Suprapubic skin (tissue), 4 donors: ENCODE results near the gene GCLC. TPM values are rescaled to one million over a fixed set of nuclear protein-coding genes. Genes with fewer than 3 reads are reported as not detected.

Experiments used
- DNase-seq, 2 donors: peaks; one replicate each; pipeline ENCODE4 v3.0.0-alpha.2; 2019; ENCODE audit warnings: low spot score in 2 of 2
- H3K27ac ChIP-seq: fragments of 200-600 bp; sonication (generic); one replicate; pipeline ENCODE4 v1.5.1; 2019
- H3K27me3 ChIP-seq: fragments of 200-600 bp; sonication (generic); one replicate; pipeline ENCODE4 v1.5.1; 2019
- H3K36me3 ChIP-seq: fragments of 200-600 bp; sonication (generic); one replicate; pipeline ENCODE4 v1.5.1; 2019
- H3K4me1 ChIP-seq: fragments of 200-600 bp; sonication (generic); one replicate; pipeline ENCODE4 v1.5.1; 2019
- H3K4me3 ChIP-seq: fragments of 200-600 bp; sonication (generic); one replicate; pipeline ENCODE4 v1.5.1; 2019; ENCODE audit warnings: mild to moderate bottlenecking
- H3K9me3 ChIP-seq: fragments of 200-600 bp; sonication (generic); one replicate; pipeline ENCODE4 v1.5.1; 2019
- EP300 ChIP-seq: sonication (generic); formaldehyde crosslinking; IDR thresholded peaks from one replicate; pipeline ENCODE4 v1.6.1; 2017; ENCODE audit warnings: antibody characterized with exemption
- POLR2A ChIP-seq, 2 donors: fragments of 450-650 bp; IDR thresholded peaks; one replicate each; pipeline ENCODE4 v1.6.1; 2017; ENCODE audit warnings: antibody characterized with exemption in 2 of 2, mild to moderate bottlenecking in 2 of 2, moderate library complexity in 2 of 2
- POLR2AphosphoS5 ChIP-seq, 3 donors: sonication (generic); formaldehyde crosslinking; IDR thresholded peaks; one replicate each; pipeline ENCODE4 v1.6.1; 2017; ENCODE audit warnings: antibody characterized with exemption in 3 of 3
- WGBS: methylation state at CpG from one replicate; pipeline ENCODE4 v1.1.5; 2018; 5-methylcytosine and 5-hydroxymethylcytosine counted together
- total RNA-seq, 4 donors: library from RNA; depleted of rRNA; stranded (reverse); fragments of >200 nt; gene quantifications; one replicate each; pipeline ENCODE4 v1.1.0, GENCODE V29; 2016
- TF ChIP-seq, protein P1 (sequence below), 2 donors: fragments of 200-600 bp in 1 of 2; fragments of 450-650 bp in 1 of 2; sonication (generic) in 1 of 2; IDR thresholded peaks; one replicate each; pipeline ENCODE4 v1.5.1; 2016 to 2019; ENCODE audit warnings: antibody characterized with exemption in 2 of 2, mild to moderate bottlenecking in 1 of 2, moderate library complexity in 1 of 2

The GCLC gene
- total RNA-seq, 4 donors from 2014 or later, result 47.3 to 65.0 (median 51.1) TPM

DNA sequence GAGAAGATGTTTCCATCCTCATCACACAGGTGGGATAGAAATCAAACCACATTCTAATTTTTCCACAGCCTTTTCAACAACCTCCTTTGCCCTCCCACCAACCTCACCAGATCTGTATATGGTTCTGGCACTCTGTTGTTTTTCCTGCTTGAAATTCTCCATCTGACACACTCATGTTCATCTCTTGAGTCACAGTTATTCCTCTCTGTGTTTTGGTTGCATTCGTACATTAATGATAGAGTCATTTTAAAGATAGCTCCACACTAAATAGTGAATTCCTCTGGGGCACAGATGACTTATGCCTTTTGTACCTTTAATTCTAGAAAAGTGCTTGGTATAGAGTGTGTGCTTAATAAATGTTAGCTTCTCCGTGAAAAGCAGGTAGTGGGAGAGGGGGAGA lies 1.4 kb upstream of the GCLC start:
- Histone ChIP-seq H3K9me3 (no peaks in the 10 kb centered on the region), H3K27ac (no peak overlapping the region), H3K4me3 (no peak overlapping the region), H3K36me3 (no peaks in the 10 kb centered on the region), H3K4me1 (peaks cover 38% of the 10 kb centered on the region), H3K27me3 (no peaks in the 10 kb centered on the region)
- 66% methylated on average over 2 of the region's 2 CpGs for WGBS
- no peak for DNase-seq
- TF ChIP-seq POLR2AphosphoS5 (IDR thresholded peaks at IDR 0.05) (no peak), POLR2A (IDR thresholded peaks at IDR 0.05) (no peak), EP300 (no peak)
- TF ChIP-seq, protein P1, sequence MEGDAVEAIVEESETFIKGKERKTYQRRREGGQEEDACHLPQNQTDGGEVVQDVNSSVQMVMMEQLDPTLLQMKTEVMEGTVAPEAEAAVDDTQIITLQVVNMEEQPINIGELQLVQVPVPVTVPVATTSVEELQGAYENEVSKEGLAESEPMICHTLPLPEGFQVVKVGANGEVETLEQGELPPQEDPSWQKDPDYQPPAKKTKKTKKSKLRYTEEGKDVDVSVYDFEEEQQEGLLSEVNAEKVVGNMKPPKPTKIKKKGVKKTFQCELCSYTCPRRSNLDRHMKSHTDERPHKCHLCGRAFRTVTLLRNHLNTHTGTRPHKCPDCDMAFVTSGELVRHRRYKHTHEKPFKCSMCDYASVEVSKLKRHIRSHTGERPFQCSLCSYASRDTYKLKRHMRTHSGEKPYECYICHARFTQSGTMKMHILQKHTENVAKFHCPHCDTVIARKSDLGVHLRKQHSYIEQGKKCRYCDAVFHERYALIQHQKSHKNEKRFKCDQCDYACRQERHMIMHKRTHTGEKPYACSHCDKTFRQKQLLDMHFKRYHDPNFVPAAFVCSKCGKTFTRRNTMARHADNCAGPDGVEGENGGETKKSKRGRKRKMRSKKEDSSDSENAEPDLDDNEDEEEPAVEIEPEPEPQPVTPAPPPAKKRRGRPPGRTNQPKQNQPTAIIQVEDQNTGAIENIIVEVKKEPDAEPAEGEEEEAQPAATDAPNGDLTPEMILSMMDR (IDR thresholded peaks at IDR 0.05), result no peak

DNA sequence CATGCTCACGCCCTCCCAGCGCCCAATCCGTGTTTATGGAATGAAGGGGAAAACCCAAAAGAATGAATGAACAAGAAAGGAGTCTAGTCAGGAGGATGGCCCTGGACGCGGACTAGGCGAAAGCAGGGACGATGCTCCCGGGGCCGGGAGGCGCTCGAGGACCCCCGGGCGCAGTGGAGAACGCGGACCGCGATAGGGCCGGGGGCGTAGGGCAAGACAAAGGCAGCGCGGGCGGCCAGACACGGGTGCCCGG lies 758 bp downstream of the GCLC start:
- 0% methylated on average over 22 of the region's 24 CpGs for WGBS

DNA sequence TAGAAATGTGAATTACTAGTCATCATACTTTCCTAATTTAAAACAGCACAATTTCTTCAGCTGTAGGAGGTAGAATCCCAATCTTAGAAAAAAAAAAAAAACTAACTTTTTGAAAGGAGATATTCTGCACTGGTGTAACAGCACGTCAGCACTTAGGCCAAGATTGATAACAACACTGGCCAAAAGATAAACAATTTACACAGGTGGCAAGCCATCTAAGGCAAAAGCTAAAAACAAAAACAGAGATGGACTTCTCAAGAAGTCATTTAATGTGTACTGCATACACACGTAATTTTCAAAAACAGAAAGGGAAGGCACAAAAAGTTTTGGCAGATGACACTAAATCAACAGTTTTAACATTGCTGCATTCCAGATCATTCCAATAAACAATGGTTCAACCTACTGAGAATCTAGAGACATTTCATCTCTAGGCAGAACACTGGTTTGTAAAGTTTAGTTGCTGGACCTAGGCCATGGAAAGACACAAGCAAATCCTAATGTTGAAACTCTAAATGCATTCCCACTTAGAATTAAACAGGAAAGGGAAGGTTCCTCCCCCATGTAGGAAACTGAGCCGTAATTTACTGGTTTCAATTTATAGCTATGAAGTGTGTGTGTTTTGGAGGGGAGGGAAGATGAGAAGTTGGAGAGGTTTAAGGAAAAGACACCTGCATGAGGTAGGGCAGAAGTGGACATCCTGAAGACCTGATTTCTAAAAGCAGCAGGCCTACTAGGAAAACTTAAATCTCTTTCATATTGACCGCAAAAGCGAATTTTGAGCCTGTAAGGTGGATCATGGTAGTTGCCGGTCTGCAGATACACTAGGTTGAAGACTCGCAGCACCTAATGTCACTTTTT lies 1.3 kb downstream of the GCLC start:
- Histone ChIP-seq H3K4me1 (peaks cover 36% of the 10 kb centered on the region), H3K27ac (peak overlapping the region; percentile 97), H3K4me3 (peak overlapping the region; percentile 91), H3K9me3 (no peaks in the 10 kb centered on the region), H3K36me3 (no peaks in the 10 kb centered on the region), H3K27me3 (no peaks in the 10 kb centered on the region)
- 7% methylated on average over 7 of the region's 7 CpGs for WGBS
- no peak for DNase-seq
- no peak for TF ChIP-seq POLR2AphosphoS5 (IDR thresholded peaks at IDR 0.05)
- no peak for TF ChIP-seq POLR2A (IDR thresholded peaks at IDR 0.05)
- TF ChIP-seq, protein P1 (IDR thresholded peaks at IDR 0.05), result no peak
- TF ChIP-seq EP300, result no peak

More for the DNA sequence above, 758 bp downstream of the GCLC start:
- H3K4me1 ChIP-seq, result peaks cover 38% of the 10 kb centered on the region
- H3K36me3 ChIP-seq, result no peaks in the 10 kb centered on the region
- H3K9me3 ChIP-seq, result no peaks in the 10 kb centered on the region
- TF ChIP-seq EP300, result no peak
- TF ChIP-seq POLR2AphosphoS5 (IDR thresholded peaks at IDR 0.05), result no peak
- TF ChIP-seq POLR2A (IDR thresholded peaks at IDR 0.05), result no peak
- TF ChIP-seq, protein P1 (IDR thresholded peaks at IDR 0.05), result no peak
- H3K27me3 ChIP-seq, result no peaks in the 10 kb centered on the region
- no peak for DNase-seq
- peak overlapping the region; percentile 97 for H3K27ac ChIP-seq
- H3K4me3 ChIP-seq, result peak overlapping the region; percentile 91

DNA sequence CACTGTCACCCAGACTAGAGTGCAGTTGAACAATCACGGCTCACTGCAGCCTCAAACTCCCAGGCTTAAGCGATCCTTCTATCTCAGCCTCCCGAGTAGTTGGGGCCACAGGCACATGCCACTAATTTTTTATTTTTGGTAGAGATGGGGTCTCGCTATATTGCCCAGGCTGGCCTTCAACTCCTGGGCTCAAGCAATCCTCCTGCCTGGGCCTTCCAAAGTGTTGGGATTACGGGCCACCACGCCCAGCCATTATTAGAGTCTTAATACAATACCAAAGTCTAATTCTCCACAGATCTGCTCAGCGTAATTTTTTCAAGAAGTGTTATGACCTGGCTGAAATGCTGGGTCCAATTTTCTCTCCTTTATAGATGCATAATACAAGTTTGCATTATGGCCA lies 3.0 kb downstream of the GCLC start:
- peaks cover 25% of the 10 kb centered on the region for H3K4me1 ChIP-seq
- no peak for TF ChIP-seq POLR2AphosphoS5 (IDR thresholded peaks at IDR 0.05)

DNA sequence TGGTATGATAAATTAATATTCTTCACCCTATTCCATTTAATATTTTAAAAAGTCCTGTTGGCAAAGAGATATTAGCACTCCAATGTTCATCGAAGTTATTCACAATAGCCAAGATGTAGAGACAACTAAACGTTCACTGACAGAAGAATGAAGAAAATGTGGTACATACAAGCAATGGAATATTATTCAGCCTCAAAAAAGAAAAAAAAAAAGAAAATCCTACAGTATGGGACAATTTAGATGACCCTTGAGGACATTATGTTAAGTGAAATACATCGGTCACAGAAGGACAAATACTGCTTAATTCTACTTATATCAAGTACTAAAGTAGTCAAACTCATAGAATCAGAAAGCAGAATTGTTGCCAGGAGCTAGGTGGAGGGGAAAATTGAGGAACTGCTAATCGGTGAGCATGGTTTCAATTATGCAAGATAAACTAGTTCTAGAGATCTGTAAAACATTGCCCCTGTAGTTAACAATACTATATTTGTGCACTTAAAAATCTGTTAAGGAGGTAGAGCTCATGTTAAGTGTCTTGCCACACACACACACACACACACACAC lies 4.7 kb downstream of the GCLC start:
- Histone ChIP-seq H3K27ac (no peak overlapping the region), H3K4me1 (peaks cover 17% of the 10 kb centered on the region), H3K9me3 (no peaks in the 10 kb centered on the region), H3K4me3 (no peak overlapping the region), H3K27me3 (no peaks in the 10 kb centered on the region), H3K36me3 (no peaks in the 10 kb centered on the region)
- DNase-seq, result no peak
- WGBS, result 64% methylated on average over 4 of the region's 4 CpGs
- TF ChIP-seq POLR2AphosphoS5 (IDR thresholded peaks at IDR 0.05), result no peak
- TF ChIP-seq POLR2A (IDR thresholded peaks at IDR 0.05), result no peak
- no peak for TF ChIP-seq EP300
- TF ChIP-seq, protein P1 (IDR thresholded peaks at IDR 0.05), result no peak

More for the DNA sequence above, 3.0 kb downstream of the GCLC start:
- H3K9me3 ChIP-seq, result no peaks in the 10 kb centered on the region
- no peaks in the 10 kb centered on the region for H3K36me3 ChIP-seq
- WGBS, result 98% methylated on average over 7 of the region's 7 CpGs
- DNase-seq, result no peak
- no peak overlapping the region for H3K4me3 ChIP-seq
- no peak overlapping the region for H3K27ac ChIP-seq
- no peaks in the 10 kb centered on the region for H3K27me3 ChIP-seq
